GM18858 (cell line): ENCODE measurements around the gene GOLGA5.
"Not testable (repeated sequence)": the region's sequence is repeated elsewhere in the genome, so short reads cannot be mapped to it uniquely, and the experiment has no call there.

Experiments
- ATAC-seq: cut with Tn5 transposase; IDR thresholded peaks from one replicate; pipeline ENCODE4 v1.9.1; 2021; ENCODE audit not compliant: unreplicated experiment

Gene GOLGA5

DNA sequence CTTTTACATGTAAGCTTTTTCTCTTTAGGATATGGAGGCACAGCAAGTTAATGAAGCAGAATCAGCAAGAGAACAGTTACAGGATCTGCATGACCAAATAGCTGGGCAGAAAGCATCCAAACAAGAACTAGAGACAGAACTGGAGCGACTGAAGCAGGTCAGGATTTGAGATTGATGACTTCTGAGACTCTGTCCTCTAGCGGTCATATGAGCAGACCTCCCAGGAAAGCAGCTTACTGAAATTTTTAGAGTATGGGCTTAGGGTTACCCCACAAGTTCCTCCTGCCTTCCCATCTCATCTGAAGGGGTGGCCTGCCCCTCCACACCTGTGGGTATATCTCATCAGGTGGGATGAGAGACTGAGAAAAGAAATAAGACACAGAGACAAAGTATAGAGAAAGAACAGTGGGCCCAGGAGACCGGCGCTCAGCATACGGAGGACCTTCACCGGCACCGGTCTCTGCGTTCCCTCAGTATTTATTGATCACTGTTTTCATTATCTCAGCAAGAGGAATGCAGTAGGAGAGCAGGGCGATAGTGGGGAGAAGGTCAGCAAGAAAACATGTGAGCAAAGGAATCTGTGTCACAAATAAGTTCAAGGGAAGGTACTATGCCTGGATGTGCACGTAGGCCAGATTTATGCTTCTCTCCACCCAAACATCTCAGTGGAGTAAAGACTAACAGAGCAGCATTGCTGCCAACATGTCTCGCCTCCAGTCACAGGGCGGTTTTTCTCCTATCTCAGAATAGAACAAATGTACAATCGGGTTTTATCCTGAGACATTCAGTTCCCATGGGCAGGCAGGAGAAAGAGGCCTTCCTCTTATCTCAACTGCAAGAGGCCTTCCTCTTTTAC, 25.8 kb downstream of the GOLGA5 start:
- not testable (repeated sequence) for ATAC-seq

DNA sequence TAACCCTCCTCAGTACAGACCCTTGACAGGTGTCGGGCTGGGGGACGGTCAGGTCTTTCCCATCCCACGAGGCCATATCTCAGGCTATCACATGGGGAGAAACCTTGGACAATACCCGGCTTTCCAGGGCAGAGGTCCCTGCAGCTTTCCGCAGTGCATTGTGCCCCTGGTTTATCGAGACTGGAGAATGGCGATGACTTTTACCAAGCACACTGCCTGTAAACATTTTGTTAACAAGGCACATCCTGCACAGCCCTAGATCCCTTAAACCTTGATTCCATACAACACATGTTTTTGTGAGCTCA, 26.4 kb downstream of the GOLGA5 start:
- not testable (repeated sequence) for ATAC-seq

DNA sequence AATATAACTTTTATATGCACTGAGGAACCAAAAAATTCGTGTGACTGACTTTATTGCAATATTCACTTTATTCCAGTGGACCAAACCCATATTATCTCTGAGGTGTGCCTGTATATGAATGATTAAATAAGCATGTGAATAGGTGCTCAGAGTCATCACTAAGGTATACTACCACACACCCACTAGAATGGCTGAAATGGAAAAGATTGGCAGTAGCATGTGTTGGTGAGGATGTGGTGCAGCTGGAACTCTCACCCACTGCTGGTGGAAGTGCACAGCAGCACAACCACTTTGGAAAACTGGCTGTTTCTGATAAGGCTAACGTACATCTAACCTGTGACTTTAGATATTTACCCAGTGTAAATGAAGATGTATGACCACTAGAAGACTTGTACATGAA, 36.8 kb downstream of the GOLGA5 start:
- ATAC-seq = no peak

DNA sequence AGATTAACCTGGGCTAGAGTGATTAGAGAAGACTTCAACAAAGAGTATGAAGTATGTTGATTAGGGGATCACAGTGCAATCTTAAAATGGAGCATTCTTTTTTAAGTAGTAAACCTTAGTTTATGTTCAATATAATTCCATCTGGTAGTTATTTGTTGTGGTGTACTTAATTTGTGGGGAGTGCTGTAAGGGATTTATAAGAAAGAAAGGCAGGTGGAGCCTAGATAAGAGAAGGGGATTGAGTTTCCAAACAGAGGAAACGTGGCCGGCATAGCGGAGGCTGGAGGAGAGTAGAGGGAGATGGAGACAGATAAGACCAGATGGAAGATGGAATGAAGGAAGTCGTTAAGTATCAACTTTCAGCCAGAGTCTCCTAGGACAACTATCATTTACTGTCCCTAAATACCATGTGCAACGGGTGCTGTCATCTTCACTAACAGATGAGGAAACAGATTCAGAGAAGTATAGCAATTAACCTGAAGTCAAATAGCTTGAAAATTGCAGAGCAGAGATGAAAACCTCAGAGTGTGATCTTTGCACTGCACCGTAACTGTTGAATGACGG, 38.1 kb downstream of the GOLGA5 start:
- ATAC-seq = no peak

- no peak for ATAC-seq
Measured at GRCh38 chr14:92841930-92842329, 47.8 kb downstream of the GOLGA5 start.

GRCh38 chr14:92844204-92844603, 50.1 kb downstream of the GOLGA5 start:
- no peak for ATAC-seq

DNA sequence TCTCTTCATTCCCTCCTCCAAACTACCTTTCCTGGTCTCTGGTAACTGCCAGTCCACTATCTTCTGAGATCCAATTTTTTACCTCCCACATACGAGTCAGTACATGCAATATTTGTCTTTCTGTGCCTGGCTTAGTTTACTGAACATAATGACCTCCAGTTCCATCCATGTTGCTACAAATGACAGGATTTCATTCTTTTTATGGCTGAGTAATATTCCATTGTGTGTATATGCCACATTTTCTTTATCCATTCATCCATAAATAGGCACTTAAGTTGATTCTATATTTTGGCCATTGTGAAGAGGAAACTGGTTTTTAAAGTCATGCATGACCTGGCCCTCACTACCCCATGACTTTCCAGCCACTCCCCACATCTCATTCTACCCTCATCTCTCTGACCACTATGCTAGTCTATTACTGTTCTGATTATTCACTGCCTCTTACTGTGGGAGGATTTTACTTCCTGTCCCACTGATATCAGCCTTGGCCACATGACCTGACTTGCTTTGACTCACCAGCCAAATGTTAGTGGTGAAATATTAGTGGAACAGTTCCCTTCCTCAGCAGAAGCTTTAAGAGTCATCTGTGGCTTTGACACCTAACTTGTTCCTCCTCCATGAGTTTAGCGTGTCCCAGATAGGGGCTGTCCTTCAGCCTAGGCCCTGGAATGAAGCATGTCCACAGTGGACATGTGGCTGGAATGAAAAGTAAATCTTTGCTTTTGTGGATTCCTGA, 52.2 kb downstream of the GOLGA5 start:
- peak; percentile 88 for ATAC-seq

DNA sequence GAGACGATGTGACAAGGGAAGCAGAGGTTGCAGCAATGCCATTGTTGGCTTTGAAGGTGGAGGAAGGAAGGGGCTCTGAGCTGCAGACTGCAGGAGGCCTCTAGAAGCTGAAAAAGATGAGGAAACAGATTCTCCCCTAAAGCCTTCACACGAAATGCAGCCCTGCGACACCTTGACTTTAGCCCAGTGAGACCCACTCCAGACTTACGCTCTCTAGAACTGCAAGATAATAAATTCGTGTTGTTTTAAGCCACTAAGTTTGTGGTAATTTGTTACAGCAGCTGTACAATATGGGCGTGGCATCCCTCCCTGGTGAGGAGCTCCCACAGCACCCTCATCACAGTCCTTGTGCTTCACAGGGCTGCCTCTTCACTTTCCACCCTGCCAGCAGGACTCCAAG, 53.2 kb downstream of the GOLGA5 start:
- ATAC-seq = no peak

DNA sequence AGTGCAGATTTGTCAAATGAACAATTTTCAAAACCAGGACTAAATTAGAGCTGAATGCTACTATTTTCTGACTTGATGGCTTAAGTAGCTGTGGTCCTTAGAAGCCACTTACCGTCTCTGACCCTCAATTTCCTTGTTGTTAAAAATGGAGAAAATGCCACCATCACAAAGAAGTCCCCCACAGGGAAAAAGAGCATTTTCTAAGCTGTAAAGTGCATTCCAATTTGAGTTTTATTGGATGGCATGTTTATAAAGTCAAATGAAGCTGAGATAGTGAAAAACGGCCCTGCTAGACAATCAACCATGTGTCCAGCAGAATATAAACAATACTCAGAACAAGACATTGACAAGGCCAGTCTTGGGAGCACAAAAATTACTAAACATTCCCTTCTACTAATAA, 53.6 kb downstream of the GOLGA5 start:
- no peak for ATAC-seq

DNA sequence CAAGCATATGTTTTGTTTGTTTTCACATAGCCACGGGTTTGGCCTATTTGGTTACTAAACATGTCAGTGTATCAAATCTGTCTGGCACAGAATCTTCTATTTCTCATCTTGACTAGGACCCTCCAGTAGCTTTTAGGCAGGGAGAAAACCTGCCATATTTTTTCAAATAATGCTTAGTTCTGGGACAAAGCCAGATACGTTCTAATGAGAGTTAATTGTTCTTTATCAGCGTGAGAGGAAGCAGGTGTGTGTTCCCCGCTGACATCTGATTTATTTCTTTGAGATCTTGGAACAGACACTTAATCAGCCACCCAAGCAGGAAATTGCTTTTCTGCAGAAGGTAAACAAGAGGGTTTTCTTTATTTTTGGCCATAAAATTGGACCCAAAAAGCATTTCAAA, 54.8 kb downstream of the GOLGA5 start:
- ATAC-seq = no peak

DNA sequence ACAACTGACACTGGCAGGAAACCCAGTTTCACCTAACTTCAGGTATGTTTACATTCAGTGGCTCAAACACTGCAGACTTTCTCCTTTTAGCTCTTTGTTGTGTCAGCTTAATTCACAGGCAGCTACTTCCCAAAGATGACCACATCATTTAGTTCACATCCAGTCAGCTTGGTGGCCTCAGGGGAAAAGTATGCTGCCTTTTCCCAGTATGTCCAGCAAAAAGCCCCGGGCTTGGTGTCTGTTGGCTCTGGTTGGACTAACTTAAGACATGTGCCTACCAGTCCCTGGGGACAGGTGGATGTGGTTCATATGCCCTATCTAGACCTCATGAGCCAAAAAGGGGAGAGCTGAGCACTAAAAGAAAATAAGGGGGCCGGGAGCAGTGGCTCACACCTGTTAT, 56.4 kb downstream of the GOLGA5 start:
- ATAC-seq = no peak

DNA sequence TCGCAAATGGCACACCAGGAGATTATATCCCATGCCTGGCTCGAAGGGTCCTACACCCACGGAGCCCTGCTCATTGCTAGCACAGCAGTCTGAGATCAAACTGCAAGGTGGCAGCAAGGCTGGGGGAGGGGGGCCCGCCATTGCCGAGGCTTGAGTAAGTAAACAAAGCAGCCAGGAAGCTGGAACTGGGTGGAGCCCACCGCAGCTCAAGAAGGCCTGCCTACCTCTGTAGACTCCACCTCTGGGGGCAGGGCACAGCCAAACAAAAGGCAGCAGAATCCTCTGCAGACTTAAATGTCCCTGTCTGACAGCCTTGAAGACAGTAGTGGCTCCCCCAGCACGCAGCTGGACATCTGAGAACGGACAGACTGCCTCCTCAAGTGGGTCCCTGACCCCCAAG, 59.0 kb downstream of the GOLGA5 start:
- not testable (repeated sequence) for ATAC-seq

DNA sequence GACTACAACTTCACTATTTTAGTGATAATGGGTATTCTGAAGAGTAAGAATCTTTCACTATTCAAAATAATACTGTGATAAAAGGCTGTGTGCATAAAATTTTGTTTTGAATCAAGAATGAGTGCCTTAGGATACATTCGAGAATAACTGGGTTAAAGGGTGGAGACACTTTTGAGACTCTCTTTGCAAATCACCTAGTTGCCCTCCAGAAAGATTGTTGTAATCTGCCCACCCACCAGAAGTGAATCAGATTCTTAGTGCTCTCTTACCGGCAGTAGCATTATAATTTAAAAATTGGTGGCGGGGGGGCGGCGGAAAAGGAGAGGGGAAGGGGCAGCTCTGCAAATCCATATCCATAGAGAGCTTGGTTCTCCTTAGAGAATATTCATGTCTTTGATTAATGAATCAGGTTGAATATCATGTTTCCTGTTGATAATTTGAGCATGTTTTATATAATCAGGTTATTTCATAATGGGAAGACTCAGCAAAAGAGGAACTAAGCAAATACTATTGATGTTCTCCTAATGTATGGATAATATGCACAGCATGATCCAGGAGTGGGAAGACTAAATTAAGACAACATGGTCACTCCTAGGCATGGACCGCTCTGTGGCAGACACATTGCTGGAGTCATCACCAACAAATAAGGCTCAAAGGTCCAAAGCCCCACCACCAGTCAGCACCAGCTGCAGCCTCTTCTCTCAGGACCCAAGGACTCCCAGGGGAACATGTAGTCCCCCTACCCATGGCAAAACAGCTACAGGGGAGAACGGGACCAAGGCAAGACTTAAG, 66.1 kb downstream of the GOLGA5 start:
- no peak for ATAC-seq

DNA sequence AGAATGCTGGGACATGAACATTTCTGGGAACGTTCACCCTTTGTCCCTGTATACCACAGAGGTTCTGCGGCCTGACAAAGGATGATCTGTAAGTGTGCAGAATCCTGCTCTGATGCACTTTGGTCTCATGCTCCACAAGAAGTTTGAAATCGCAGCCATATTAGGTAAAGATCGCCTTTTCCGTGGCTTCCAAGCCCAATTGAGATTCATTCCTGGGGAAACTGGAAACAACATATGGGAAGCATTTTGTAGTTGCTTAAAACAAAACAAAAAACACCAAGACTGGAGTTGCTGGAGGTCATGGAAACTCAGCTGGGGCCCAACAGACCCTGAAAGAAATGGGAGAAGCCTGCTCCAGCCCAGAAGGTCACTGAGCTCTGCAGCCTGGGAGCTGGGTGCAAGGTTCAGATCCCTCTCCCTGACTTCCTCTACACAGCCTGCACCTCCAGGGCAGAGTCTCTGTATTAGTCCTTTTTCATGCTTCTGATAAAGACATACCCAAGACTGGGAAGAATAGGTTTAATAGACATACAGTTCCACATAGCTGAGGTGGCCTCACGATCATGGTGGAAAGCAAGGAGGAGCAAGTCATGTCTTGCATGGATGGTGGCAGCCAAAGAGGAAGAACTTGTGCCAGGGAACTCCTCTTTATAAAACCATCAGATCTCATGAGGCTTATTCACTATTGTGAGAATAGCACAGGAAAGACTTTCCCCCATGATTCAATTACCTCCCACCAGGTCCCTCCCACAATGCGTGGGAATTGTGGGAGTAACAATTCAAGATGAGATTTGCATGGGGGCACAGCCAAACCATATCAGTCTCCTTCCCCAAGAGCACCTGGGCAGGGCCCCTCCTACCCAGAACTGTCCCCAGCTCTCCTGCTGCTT, 68.0 kb downstream of the GOLGA5 start:
- ATAC-seq = no peak

DNA sequence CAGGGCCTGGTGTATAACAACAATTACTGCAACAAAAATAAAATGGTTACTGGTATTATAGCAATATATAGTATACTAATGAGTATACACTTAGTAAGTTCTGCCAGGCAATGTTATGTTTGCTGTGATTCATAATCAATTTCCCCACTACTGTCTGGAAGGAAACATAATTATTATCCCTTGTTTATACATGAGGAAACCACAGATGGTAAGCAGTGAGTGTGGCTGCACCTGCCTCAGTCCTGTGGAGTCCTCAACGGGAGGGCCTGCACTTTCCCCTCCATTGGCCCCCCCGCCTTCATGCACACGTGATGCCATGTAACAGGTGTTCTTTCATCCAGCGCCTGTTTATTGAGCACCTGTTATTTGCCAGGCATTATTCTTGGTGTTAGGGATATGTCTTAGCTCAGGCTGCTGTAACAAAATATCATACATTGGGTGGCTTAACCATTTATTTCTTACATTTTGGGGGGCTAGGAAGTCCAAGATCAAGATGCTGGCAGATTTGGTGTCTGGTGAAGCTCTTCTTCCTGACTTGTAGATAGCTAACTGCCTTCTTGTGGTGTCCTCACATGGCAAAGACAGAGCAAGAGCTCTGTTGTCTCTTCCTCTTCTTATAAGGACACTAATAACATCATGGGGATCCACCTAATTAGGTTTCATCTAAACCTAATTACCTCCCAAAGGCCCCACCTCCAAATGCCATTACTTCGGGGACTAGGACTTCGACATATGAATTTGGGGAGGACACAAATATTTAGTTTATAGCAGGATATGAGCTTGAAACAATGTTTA, 69.4 kb downstream of the GOLGA5 start:
- ATAC-seq = no peak

- no peak for ATAC-seq
Measured at GRCh38 chr14:92865674-92866073, 71.6 kb downstream of the GOLGA5 start.

DNA sequence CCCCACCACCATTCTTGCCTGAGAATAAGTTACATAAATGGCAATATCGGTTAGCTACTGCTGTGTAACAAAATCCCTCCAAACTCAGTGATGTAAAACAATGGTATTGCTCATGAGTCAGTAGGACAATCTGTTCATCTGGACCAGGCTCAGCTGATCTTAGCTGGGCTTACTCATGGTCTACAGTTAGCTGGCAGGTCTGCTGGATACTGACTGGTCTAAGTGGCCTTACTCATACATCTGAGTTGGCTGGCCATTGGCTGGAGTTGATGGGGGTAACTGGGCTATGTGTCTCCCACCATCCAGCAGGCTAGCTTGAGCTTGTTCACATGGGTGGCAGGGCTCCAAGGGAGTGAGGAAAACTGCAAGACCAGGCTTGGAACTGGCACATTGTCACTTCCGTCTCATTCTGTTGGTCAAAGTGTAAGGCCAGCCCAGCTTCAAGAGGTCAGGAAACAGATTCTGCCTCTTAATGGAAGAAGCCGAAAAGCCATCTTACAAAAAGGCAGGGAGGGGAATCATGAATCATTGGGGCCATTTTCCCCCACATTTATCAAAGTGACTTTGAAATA, 72.2 kb downstream of the GOLGA5 start:
- no peak for ATAC-seq

GRCh38 chr14:92866901-92867865, 73.1 kb downstream of the GOLGA5 start:
- no peak for ATAC-seq
